GM12878 (cell line): ENCODE results near the gene HIPK4. TPM values are rescaled to one million over a fixed set of nuclear protein-coding genes. Genes with fewer than 3 reads are reported as not detected.

Experiments
- ATAC-seq: fragments of 200-7000 bp; cut with Tn5 transposase; 3 replicates; pipeline ENCODE4 v1.9.1; 2020; ENCODE audit warnings: mild to moderate bottlenecking, moderate library complexity
- BruUV-seq: library from RNA; stranded (reverse); fragments of 400-500 nt; replicated peaks from 2 replicates; lab custom pipeline; 2021; lab: Mats Ljungman, UMichigan
- CTCF ChIA-PET: fragments of 300-600 bp; sonication (Branson Sonifier 250); formaldehyde crosslinking; extraction: SDS; loops from one replicate; lab custom pipeline; 2021; ENCODE audit warnings: inconsistent platforms; lab: Yijun Ruan, JAX
- POLR2A ChIA-PET: fragments of 350-600 bp; formaldehyde crosslinking; extraction: SDS; loops from one replicate; lab custom pipeline; 2021; ENCODE audit warnings: inconsistent platforms; lab: Charles Lee
- RAD21 ChIA-PET: fragments of 300-600 bp; sonication (Branson Sonifier 250); formaldehyde crosslinking; loops from one replicate; lab custom pipeline; 2023; ENCODE audit warnings: antibody characterized with exemption; ENCODE audit not compliant: unreplicated experiment; lab: Charles Lee
- SMC1A ChIA-PET: fragments of 300-600 bp; sonication (Branson Sonifier 250); formaldehyde crosslinking; loops from one replicate; lab custom pipeline; 2023; ENCODE audit not compliant: unreplicated experiment, uncharacterized antibody; lab: Charles Lee
- DNase-seq: peaks from one replicate; pipeline ENCODE4 v3.0.0-alpha.2; 2011; ENCODE audit warnings: low read depth, low spot score
- FAIRE-seq: peaks from 3 replicates; lab custom pipeline; 2011; peaks lifted over from hg19 to GRCh38; lab: Jason Lieb, UNC
- H2AFZ ChIP-seq: 2 replicates; pipeline ENCODE4 v1.6.0; 2011; ENCODE audit warnings: low read depth, low read length, control low read depth; ENCODE audit not compliant: control insufficient read depth
- H3K27ac ChIP-seq: 2 replicates; pipeline ENCODE4 v1.5.1; 2011; ENCODE audit warnings: control low read depth; ENCODE audit not compliant: control insufficient read depth, insufficient read depth
- H3K27me3 ChIP-seq, 2 experiments: replicated peaks in 1 of 2; 2 replicates each; pipeline versions ENCODE4 v1.6.0 to v1.6.1; 2011; ENCODE audit warnings: low read length in 1 of 2; ENCODE audit not compliant: control insufficient read depth in 2 of 2, insufficient read depth in 2 of 2
- H3K36me3 ChIP-seq, 2 experiments: 2 replicates each; pipeline ENCODE4 v1.5.1; 2011; ENCODE audit warnings: low read length in 1 of 2; ENCODE audit not compliant: control insufficient read depth in 2 of 2, insufficient read depth in 2 of 2
- H3K4me1 ChIP-seq: 2 replicates; pipeline ENCODE4 v1.6.1; 2011; ENCODE audit warnings: mild to moderate bottlenecking, low read length, moderate library complexity, mixed read lengths; ENCODE audit not compliant: control insufficient read depth, insufficient read depth
- H3K4me2 ChIP-seq: 2 replicates; pipeline ENCODE4 v1.6.0; 2011; ENCODE audit warnings: control low read depth; ENCODE audit not compliant: control insufficient read depth, insufficient read depth
- H3K4me3 ChIP-seq: fragments of 200-600 bp; sonication (generic); 2 replicates; pipeline ENCODE4 v1.5.1; 2016
- H3K79me2 ChIP-seq: 2 replicates; pipeline ENCODE4 v1.6.0; 2011; ENCODE audit warnings: low read length; ENCODE audit not compliant: control insufficient read depth, insufficient read depth
- H3K9ac ChIP-seq: 2 replicates; pipeline ENCODE4 v1.8.0; 2011; ENCODE audit warnings: low read length, control low read depth, mixed read lengths; ENCODE audit not compliant: control insufficient read depth, insufficient read depth
- H3K9me3 ChIP-seq: replicated peaks from 3 replicates; pipeline ENCODE4 v1.5.1; 2011; ENCODE audit warnings: mild to moderate bottlenecking, low read length; ENCODE audit not compliant: control insufficient read depth, insufficient read depth
- H4K20me1 ChIP-seq: 2 replicates; pipeline ENCODE4 v1.6.0; 2011; ENCODE audit not compliant: control insufficient read depth, insufficient read depth
- ATF7 ChIP-seq: fragments of 450-650 bp; IDR thresholded peaks from 2 replicates; pipeline ENCODE4 v1.6.1; 2016; ENCODE audit warnings: low read depth, mild to moderate bottlenecking
- BCL11A ChIP-seq: IDR thresholded peaks from 2 replicates; pipeline ENCODE4 v1.6.1; 2011; ENCODE audit warnings: low read depth, low read length
- BCLAF1 ChIP-seq: fragments of 450-650 bp; IDR thresholded peaks from 2 replicates; pipeline ENCODE4 v1.6.1; 2017; ENCODE audit warnings: antibody characterized with exemption, mild to moderate bottlenecking, moderate library complexity
- BMI1 ChIP-seq: fragments of 450-650 bp; IDR thresholded peaks from 2 replicates; pipeline ENCODE4 v1.6.1; 2016; ENCODE audit warnings: mild to moderate bottlenecking, moderate library complexity, borderline replicate concordance
- BRCA1 ChIP-seq: IDR thresholded peaks from 2 replicates; pipeline ENCODE4 v1.6.1; 2011; ENCODE audit warnings: low read depth, low read length, improper control_type of control experiment
- CHD2 ChIP-seq: IDR thresholded peaks from 2 replicates; pipeline ENCODE4 v1.6.1; 2011; ENCODE audit warnings: low read depth, low read length, improper control_type of control experiment, borderline replicate concordance
- MLLT1 ChIP-seq: fragments of 450-650 bp; IDR thresholded peaks from 2 replicates; pipeline ENCODE4 v1.6.1; 2016; ENCODE audit warnings: mild to moderate bottlenecking
- MTA2 ChIP-seq: fragments of 450-650 bp; IDR thresholded peaks from 2 replicates; pipeline ENCODE4 v1.6.1; 2016; ENCODE audit warnings: low read depth, mild to moderate bottlenecking, moderate library complexity
- NFXL1 ChIP-seq: fragments of 450-650 bp; IDR thresholded peaks from 2 replicates; pipeline ENCODE4 v1.6.1; 2017; ENCODE audit warnings: antibody characterized with exemption, mild to moderate bottlenecking, borderline replicate concordance
- RBBP5 ChIP-seq: fragments of 200-600 bp; sonication (generic); conservative IDR thresholded peaks from 2 replicates; pipeline ENCODE4 v1.6.1; 2016
- SMAD1 ChIP-seq: fragments of 450-650 bp; IDR thresholded peaks from 2 replicates; pipeline ENCODE4 v1.6.1; 2018; ENCODE audit warnings: mild to moderate bottlenecking, low read depth; ENCODE audit not compliant: partially characterized antibody
- SPI1 ChIP-seq: IDR thresholded peaks from 2 replicates; pipeline ENCODE4 v1.6.1; 2011; ENCODE audit warnings: low read depth, mild to moderate bottlenecking, low read length, moderate library complexity, borderline replicate concordance; ENCODE audit not compliant: insufficient read depth
- SUZ12 ChIP-seq: fragments of 200-600 bp; sonication (generic); IDR thresholded peaks from one replicate; pipeline ENCODE4 v1.6.1; 2018; ENCODE audit warnings: antibody characterized with exemption, mild to moderate bottlenecking; ENCODE audit not compliant: unreplicated experiment
- ZBTB33 ChIP-seq: fragments of 450-650 bp; IDR thresholded peaks from 2 replicates; pipeline ENCODE4 v1.6.1; 2017; ENCODE audit warnings: mild to moderate bottlenecking
- WGBS: methylation state at CpG from one replicate; pipeline ENCODE4 v1.1.6; 2016; ENCODE audit warnings: low lambda C conversion rate; ENCODE audit not compliant: insufficient replicate concordance, insufficient coverage; ENCODE audit errors: missing lambda C conversion rate; 5-methylcytosine and 5-hydroxymethylcytosine counted together
- in situ Hi-C: fragments of 300-500 bp; cut with MboI; formaldehyde crosslinking; loops from 9 replicates; pipeline ENCODE4 v1.14.3; 2018; ENCODE audit warnings: mixed read lengths
- intact Hi-C: fragments of 100-400 bp; cut with micrococcal nuclease; formaldehyde crosslinking; loops from one replicate; pipeline ENCODE4 v1.14.2; 2022; ENCODE audit not compliant: unreplicated experiment
- polyA plus RNA-seq, 11 experiments: library from polyadenylated mRNA; depleted of rRNA in 4 of 11; unstranded in 6 of 11; stranded (reverse) in 5 of 11; fragments of >200 nt; fragmentation: Nextera tagmentation in 4 of 11; fragmentation: Illumina TruSeq in 1 of 11; extraction: Ambion mirVana in 4 of 11; extraction: Trizol in 1 of 11; gene quantifications; 1 replicate in 1 of 11; 2 replicates in 10 of 11; pipeline versions ENCODE4 v1.2.1 to v1.2.3, GENCODE V29; 2011 to 2016; ENCODE audit warnings: inconsistent platforms in 2 of 11, missing spikeins in 2 of 11, low read depth in 1 of 11
- total RNA-seq, 4 experiments: library from RNA; depleted of rRNA in 3 of 4; stranded (reverse); fragments of >200 nt in 3 of 4; fragmentation: Illumina TruSeq in 1 of 4; extraction: Trizol in 1 of 4; gene quantifications; 2 replicates each; pipeline versions ENCODE4 v1.2.1 to v1.2.3, GENCODE V29; 2013 to 2021
- TF ChIP-seq, protein P1 (sequence below): IDR thresholded peaks from 2 replicates; pipeline ENCODE4 v1.6.1; 2011; ENCODE audit warnings: borderline replicate concordance, low read depth, mild to moderate bottlenecking, moderate library complexity, mixed read lengths, low read length; ENCODE audit not compliant: insufficient read depth; ENCODE audit errors: extremely low read length

HIPK4 gene
- total and polyA plus RNA-seq, 10 of the 15 experiments (the other 5 are each of a cell fraction or from before 2014, with no cell fraction given) = 0.07 to 0.13 (median 0.08) TPM; not detected in 7

- H3K4me2 ChIP-seq = peak overlapping the region; percentile 67
- H2AFZ ChIP-seq = peak overlapping the region; percentile 75
- no peaks in the 10 kb centered on the region for H4K20me1 ChIP-seq
- peak overlapping the region; percentile 63 for H3K9ac ChIP-seq
- no peak for ATAC-seq
- peak overlapping the region; percentile 30 for H3K27ac ChIP-seq
- H3K27me3 ChIP-seq = no peaks in the 10 kb centered on the region
- no peaks in the 10 kb centered on the region for H3K9me3 ChIP-seq
- 10% methylated on average over 17 of the region's 17 CpGs for WGBS
- in situ Hi-C loops = no loop called here
- ChIA-PET CTCF (interaction anchor here (1.0 to 1.8 kb wide), 4 partner anchors 63 to 255 kb away, joined by 3 to 6 read pairs (median 3); no protein-coding TSS in a partner anchor), SMC1A (interaction anchor here (0.7 to 1.0 kb wide), 2 partner anchors 72 to 115 kb away, joined by 3 to 5 read pairs; no protein-coding TSS in a partner anchor), RAD21 (interaction anchor here (0.7 to 2.2 kb wide), 8 partner anchors 10 to 116 kb away, joined by 3 to 8 read pairs (median 4); partner anchors contain the start of gene BLVRB), POLR2A (interaction anchor here (0.6 to 1.5 kb wide), 7 partner anchors 72 to 429 kb away, joined by 3 to 8 read pairs (median 5); partner anchors contain the start of genes RAB4B, SERTAD1 and SERTAD3)
- H3K4me1 ChIP-seq = peaks cover 7% of the 10 kb centered on the region; the same call in 1 of the 2 replicates
- H3K4me3 ChIP-seq = peak overlapping the region; percentile 85
- H3K79me2 ChIP-seq = peaks cover 23% of the 10 kb centered on the region
- BruUV-seq = TSS peak; percentile 85
- intact Hi-C loops = no loop called here
- FAIRE-seq = no peak
- H3K36me3 ChIP-seq = no peaks in the 10 kb centered on the region
- no peak for DNase-seq
- TF ChIP-seq RBBP5 = no peak
- no peak for TF ChIP-seq ZBTB33
- no peak for TF ChIP-seq BCLAF1
- no peak for TF ChIP-seq NFXL1
- TF ChIP-seq BCL11A = no peak
- TF ChIP-seq SPI1 = no peak
- TF ChIP-seq, protein P1, sequence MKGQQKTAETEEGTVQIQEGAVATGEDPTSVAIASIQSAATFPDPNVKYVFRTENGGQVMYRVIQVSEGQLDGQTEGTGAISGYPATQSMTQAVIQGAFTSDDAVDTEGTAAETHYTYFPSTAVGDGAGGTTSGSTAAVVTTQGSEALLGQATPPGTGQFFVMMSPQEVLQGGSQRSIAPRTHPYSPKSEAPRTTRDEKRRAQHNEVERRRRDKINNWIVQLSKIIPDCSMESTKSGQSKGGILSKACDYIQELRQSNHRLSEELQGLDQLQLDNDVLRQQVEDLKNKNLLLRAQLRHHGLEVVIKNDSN = no peak
- no peak for TF ChIP-seq CHD2
- no peak for TF ChIP-seq BMI1
- no peak for TF ChIP-seq SMAD1
- 0 out of 2 replicates have a peak, but pooled peaks have one; percentile 72 for TF ChIP-seq MLLT1
- peak; percentile 12; the same call in 1 of the 2 replicates for TF ChIP-seq MTA2
- TF ChIP-seq SUZ12 = no peak
- TF ChIP-seq BRCA1 = no peak
- peak; percentile 90 for TF ChIP-seq ATF7
Observed at GRCh38 chr19:40348961-40349507, 40.9 kb downstream of the HIPK4 start.
